GM21360 (cell line): ENCODE data around the gene GPR75.

Experiments used
- ATAC-seq: cut with Tn5 transposase; IDR thresholded peaks from one replicate; pipeline ENCODE4 v1.9.1; 2021; ENCODE audit warnings: mild to moderate bottlenecking, moderate library complexity; ENCODE audit not compliant: unreplicated experiment

The GPR75 gene

DNA sequence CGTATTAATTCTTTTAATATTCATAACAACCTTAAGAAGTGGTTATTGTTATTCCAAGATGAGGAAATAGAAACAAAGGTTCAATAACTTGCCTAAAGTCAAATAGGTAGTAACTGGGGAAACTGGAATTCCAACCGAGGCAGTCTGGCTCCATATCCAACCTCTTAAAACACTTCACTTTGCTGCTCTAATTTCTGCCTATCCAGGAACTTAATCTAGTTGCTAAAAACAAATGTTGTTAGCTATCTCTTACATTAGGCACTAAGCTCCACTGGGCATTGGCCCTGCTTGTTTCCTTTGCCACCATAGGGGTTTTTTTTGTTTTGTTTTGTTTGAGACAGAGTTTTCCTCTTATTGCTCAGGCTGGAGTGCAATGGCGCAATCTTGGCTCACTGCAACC is 48.2 kb downstream of the GPR75 start:
- ATAC-seq = no peak
